H1 (cell line): ENCODE data around the gene CIC. TPM values are rescaled to one million over a fixed set of nuclear protein-coding genes. Genes with fewer than 3 reads are reported as not detected.

ENCODE experiments used
- CTCF ChIA-PET: fragments of 300-600 bp; sonication (Branson Sonifier 250); formaldehyde crosslinking; loops from one replicate; lab custom pipeline; 2021; ENCODE audit not compliant: partially characterized antibody; lab: Charles Lee
- POLR2A ChIA-PET: fragments of 300-600 bp; sonication (Branson Sonifier 250); formaldehyde crosslinking; loops from one replicate; lab custom pipeline; 2021; ENCODE audit warnings: inconsistent platforms; ENCODE audit not compliant: partially characterized antibody; lab: Charles Lee
- DNase-seq, 2 experiments: peaks; one replicate each; pipeline versions ENCODE4 v3.0.0 to v3.0.0-alpha.2; 2010 to 2022; ENCODE audit warnings: low spot score in 2 of 2, low read depth in 1 of 2, mixed read lengths in 1 of 2
- FAIRE-seq: peaks from 2 replicates; lab custom pipeline; 2011; peaks lifted over from hg19 to GRCh38; lab: Jason Lieb, UNC
- H2AFZ ChIP-seq: 2 replicates; pipeline ENCODE4 v1.8.1; 2012; ENCODE audit warnings: low read length, inconsistent platforms
- H2AK5ac ChIP-seq: 2 replicates; pipeline ENCODE4 v1.6.1; 2013; ENCODE audit warnings: low read depth, low read length
- H2BK120ac ChIP-seq: replicated peaks from 2 replicates; pipeline ENCODE3; 2013; ENCODE audit warnings: low read depth, low read length, inconsistent platforms
- H2BK12ac ChIP-seq: 2 replicates; pipeline ENCODE4 v1.6.1; 2013; ENCODE audit warnings: low read depth, low read length
- H2BK15ac ChIP-seq: 2 replicates; pipeline ENCODE4 v1.6.1; 2013; ENCODE audit warnings: low read length
- H2BK20ac ChIP-seq: 2 replicates; pipeline ENCODE4 v1.6.1; 2013; ENCODE audit warnings: low read length
- H2BK5ac ChIP-seq: 2 replicates; pipeline ENCODE4 v1.6.1; 2013; ENCODE audit warnings: low read depth, low read length
- H3K14ac ChIP-seq: 2 replicates; pipeline ENCODE4 v1.6.1; 2013; ENCODE audit warnings: inconsistent platforms; ENCODE audit not compliant: insufficient read length
- H3K18ac ChIP-seq: 2 replicates; pipeline ENCODE4 v1.6.1; 2013; ENCODE audit warnings: low read length; ENCODE audit errors: extremely low read depth
- H3K23ac ChIP-seq: 2 replicates; pipeline ENCODE4 v1.6.1; 2013; ENCODE audit warnings: inconsistent platforms; ENCODE audit not compliant: insufficient read length
- H3K23me2 ChIP-seq: 2 replicates; pipeline ENCODE4 v1.6.1; 2013; ENCODE audit warnings: low read depth, low read length
- H3K27ac ChIP-seq: 2 replicates; pipeline ENCODE4 v1.6.1; 2011; ENCODE audit warnings: low read depth, low read length, inconsistent platforms
- H3K27me3 ChIP-seq, 4 experiments: replicated peaks in 1 of 4; 1 replicate in 1 of 4; 2 replicates in 3 of 4; pipeline versions ENCODE4 v1.6.1 to v1.8.1; 2011 to 2013; ENCODE audit warnings: low read length in 3 of 4, mild to moderate bottlenecking in 3 of 4, inconsistent platforms in 2 of 4, mixed read lengths in 2 of 4, moderate library complexity in 1 of 4; ENCODE audit not compliant: control insufficient read depth in 3 of 4, insufficient read depth in 3 of 4; ENCODE audit errors: extremely low read depth in 1 of 4
- H3K36me3 ChIP-seq, 4 experiments: 2 replicates each; pipeline versions ENCODE4 v1.6.1 to v1.8.1; 2011 to 2013; ENCODE audit warnings: mild to moderate bottlenecking in 4 of 4, low read length in 3 of 4, moderate library complexity in 2 of 4, control low read depth in 1 of 4, inconsistent platforms in 1 of 4; ENCODE audit not compliant: insufficient read depth in 4 of 4, control insufficient read depth in 2 of 4
- H3K4ac ChIP-seq: replicated peaks from 2 replicates; pipeline ENCODE3; 2013; ENCODE audit warnings: low read length, low read depth, mixed read lengths, inconsistent platforms; ENCODE audit not compliant: insufficient read length
- H3K4me1 ChIP-seq, 4 experiments: replicated peaks in 1 of 4; 1 replicate in 1 of 4; 2 replicates in 3 of 4; pipeline versions ENCODE4 v1.6.1 to v1.8.1; 2011 to 2013; ENCODE audit warnings: low read length in 3 of 4, inconsistent platforms in 2 of 4, mixed read lengths in 1 of 4; ENCODE audit not compliant: insufficient read depth in 4 of 4, control insufficient read depth in 3 of 4
- H3K4me2 ChIP-seq, 2 experiments: 2 replicates each; pipeline versions ENCODE4 v1.6.1 to v1.8.1; 2011 to 2013; ENCODE audit warnings: low read depth in 2 of 2, low read length in 2 of 2, control low read depth in 1 of 2, inconsistent platforms in 1 of 2, mild to moderate bottlenecking in 1 of 2; ENCODE audit not compliant: insufficient read depth in 1 of 2
- H3K4me3 ChIP-seq, 4 experiments: fragments of 200-600, 300-600 bp in 1 of 4; sonication (generic), shearing (Covaris generic), sonication (Bioruptor Twin) in 1 of 4; 2 replicates each; pipeline versions ENCODE4 v1.5.1 to v1.8.1; 2011 to 2016; ENCODE audit warnings: low read length in 4 of 4, low read depth in 3 of 4, control low read depth in 2 of 4, inconsistent platforms in 2 of 4, mild to moderate bottlenecking in 2 of 4, mixed read lengths in 1 of 4, moderate library complexity in 1 of 4; ENCODE audit not compliant: insufficient read depth in 2 of 4; ENCODE audit errors: extremely low read depth in 1 of 4
- H3K56ac ChIP-seq: replicated peaks from 2 replicates; pipeline ENCODE3; 2013; ENCODE audit warnings: low read depth, mild to moderate bottlenecking, mixed read lengths, low read length, inconsistent platforms; ENCODE audit not compliant: insufficient read length
- H3K79me1 ChIP-seq: 2 replicates; pipeline ENCODE4 v1.6.1; 2013; ENCODE audit warnings: low read depth, low read length, control low read depth
- H3K79me2 ChIP-seq, 2 experiments: 2 replicates each; pipeline versions ENCODE4 v1.6.1 to v1.8.1; 2012 to 2013; ENCODE audit warnings: low read length in 2 of 2, mild to moderate bottlenecking in 2 of 2, inconsistent platforms in 1 of 2; ENCODE audit not compliant: insufficient read depth in 2 of 2, control insufficient read depth in 1 of 2
- H3K9ac ChIP-seq, 4 experiments: replicated peaks in 1 of 4; 1 replicate in 1 of 4; 2 replicates in 3 of 4; pipeline versions ENCODE4 v1.6.1 to v1.8.1; 2011 to 2013; ENCODE audit warnings: low read depth in 3 of 4, low read length in 3 of 4, control low read depth in 2 of 4, mild to moderate bottlenecking in 2 of 4, moderate library complexity in 2 of 4, inconsistent platforms in 1 of 4; ENCODE audit errors: extremely low read depth in 1 of 4
- H3K9me3 ChIP-seq, 2 experiments: 2 replicates each; pipeline versions ENCODE4 v1.6.1 to v1.8.1; 2012 to 2013; ENCODE audit warnings: mild to moderate bottlenecking in 2 of 2, moderate library complexity in 2 of 2, control low read depth in 1 of 2, inconsistent platforms in 1 of 2, low read depth in 1 of 2, low read length in 1 of 2, mixed read lengths in 1 of 2; ENCODE audit not compliant: insufficient read depth in 2 of 2
- H4K20me1 ChIP-seq, 2 experiments: replicated peaks in 1 of 2; 2 replicates each; pipeline versions ENCODE3 to v1.8.1; 2011 to 2013; ENCODE audit warnings: inconsistent platforms in 2 of 2, low read length in 2 of 2, mild to moderate bottlenecking in 1 of 2; ENCODE audit not compliant: insufficient read depth in 2 of 2, control insufficient read depth in 1 of 2
- H4K5ac ChIP-seq: 2 replicates; pipeline ENCODE4 v1.6.1; 2013; ENCODE audit warnings: low read length, low read depth, mixed read lengths, inconsistent platforms; ENCODE audit not compliant: insufficient read length
- H4K8ac ChIP-seq: 2 replicates; pipeline ENCODE4 v1.8.0; 2013; ENCODE audit warnings: mild to moderate bottlenecking, moderate library complexity, low read length, inconsistent platforms; ENCODE audit not compliant: insufficient read depth; ENCODE audit errors: extremely low read depth
- H4K91ac ChIP-seq: replicated peaks from 2 replicates; pipeline ENCODE3; 2013; ENCODE audit warnings: low read length, mixed read lengths, inconsistent platforms; ENCODE audit not compliant: insufficient read length
- BRCA1 ChIP-seq: IDR thresholded peaks from 2 replicates; pipeline ENCODE4 v1.6.1; 2012; ENCODE audit warnings: low read depth, low read length, improper control_type of control experiment
- CBX8 ChIP-seq: fragments of 300-800, 300-1000 bp; sonication (generic); IDR thresholded peaks from 2 replicates; pipeline ENCODE4 v1.7.1; 2016; ENCODE audit warnings: low read depth, low read length, borderline replicate concordance
- CTBP2 ChIP-seq: IDR thresholded peaks from 2 replicates; pipeline ENCODE4 v1.7.0; 2011; ENCODE audit warnings: borderline replicate concordance, mild to moderate bottlenecking, moderate library complexity, mixed read lengths, low read length; ENCODE audit not compliant: insufficient read depth, insufficient read length
- EGR1 ChIP-seq: IDR thresholded peaks from 2 replicates; pipeline ENCODE4 v1.6.1; 2011; ENCODE audit warnings: low read depth, low read length, borderline replicate concordance
- HDAC2 ChIP-seq, 2 experiments: fragments of 300-600 bp in 1 of 2; sonication (generic) in 1 of 2; IDR thresholded peaks; 2 replicates each; pipeline ENCODE4 v1.6.1; 2011 to 2012; ENCODE audit warnings: low read depth in 2 of 2, low read length in 2 of 2, mild to moderate bottlenecking in 2 of 2, moderate library complexity in 2 of 2, borderline replicate concordance in 1 of 2, inconsistent platforms in 1 of 2
- KDM4A ChIP-seq: IDR thresholded peaks from one replicate; pipeline ENCODE4 v1.7.1; 2012; ENCODE audit warnings: low read depth, mild to moderate bottlenecking, moderate library complexity, low read length, inconsistent platforms; ENCODE audit not compliant: severe bottlenecking
- SIRT6 ChIP-seq: IDR thresholded peaks from one replicate; pipeline ENCODE4 v1.7.1; 2012; ENCODE audit warnings: low read length, inconsistent platforms
- TAF1 ChIP-seq: IDR thresholded peaks from 2 replicates; pipeline ENCODE4 v1.6.1; 2011; ENCODE audit warnings: mild to moderate bottlenecking, low read depth, low read length
- TCF12 ChIP-seq: IDR thresholded peaks from 2 replicates; pipeline ENCODE4 v1.6.1; 2011; ENCODE audit warnings: low read depth, mild to moderate bottlenecking, low read length
- WGBS, 2 experiments: shearing (Covaris generic) in 1 of 2; methylation state at CpG; one replicate each; pipeline versions ENCODE4 v1.1.6 to v1.1.7; 2013 to 2015; ENCODE audit warnings: low lambda C conversion rate in 2 of 2, mixed read lengths in 2 of 2, inconsistent platforms in 1 of 2, low coverage in 1 of 2, missing lambda C conversion rate in 1 of 2; ENCODE audit not compliant: insufficient replicate concordance in 2 of 2, insufficient coverage in 1 of 2, insufficient read length in 1 of 2; ENCODE audit errors: extremely low coverage in 1 of 2, missing lambda C conversion rate in 1 of 2; 5-methylcytosine and 5-hydroxymethylcytosine counted together
- polyA plus RNA-seq, 7 experiments: library from polyadenylated mRNA; depleted of rRNA in 3 of 7; stranded (reverse) in 5 of 7; unstranded in 2 of 7; fragments of >200 nt in 5 of 7; fragments of 200-250 nt in 2 of 7; gene quantifications; 1 replicate in 5 of 7; 2 replicates in 1 of 7; 4 replicates in 1 of 7; pipeline versions ENCODE4 v1.2.1 to v1.2.3, GENCODE V29; 2011 to 2013; ENCODE audit warnings: missing spikeins in 2 of 7, mixed read lengths in 2 of 7
- total RNA-seq: library from RNA; stranded (reverse); fragmentation: NEBNext Ultra II Directional; extraction: Animal tissue kit (Norgen Biotek cat#: 25700); gene quantifications from 2 replicates; pipeline ENCODE4 v1.2.1, GENCODE V29; 2021
- TF ChIP-seq, protein P1 (sequence below): IDR thresholded peaks from 2 replicates; pipeline ENCODE4 v1.6.1; 2011; ENCODE audit warnings: low read length, improper control_type of control experiment

CIC gene
- total and polyA plus RNA-seq, 2 of the 8 experiments (the other 6 are each of a cell fraction or from before 2014, with no cell fraction given): 13.2 to 43.6 TPM

DNA sequence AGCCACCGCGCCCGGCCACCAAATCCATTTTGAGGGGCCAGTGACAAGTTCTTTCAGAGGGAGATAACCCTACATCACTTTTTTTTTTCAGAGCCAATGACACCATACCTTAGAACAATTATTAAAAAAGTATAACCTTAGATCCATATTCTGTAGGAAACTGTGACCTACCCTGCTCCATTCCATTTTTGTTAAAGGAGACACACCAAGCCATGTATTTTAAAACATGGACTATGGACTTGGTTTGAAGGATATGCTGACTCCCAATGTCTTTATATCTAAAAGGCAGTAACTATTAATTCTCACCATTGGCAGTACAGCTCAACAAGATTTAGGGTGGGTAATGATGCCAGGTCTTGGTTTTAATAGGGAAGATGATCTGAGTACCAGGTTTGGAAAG lies 27.8 kb upstream of the CIC start:
- H4K91ac ChIP-seq: no peak overlapping the region
- H3K18ac ChIP-seq: no peak overlapping the region
- H2BK20ac ChIP-seq: no peak overlapping the region
- no peak overlapping the region for H3K27ac ChIP-seq
- no peak overlapping the region for H2AFZ ChIP-seq
- TF ChIP-seq KDM4A (no peak), BRCA1 (no peak), EGR1 (no peak), CTBP2 (no peak), TCF12 (no peak), HDAC2 (IDR thresholded peaks at IDR 0.05; ENCODE audit: borderline replicate concordance in 1 of 2, low read depth in 2 of 2, low read length in 2 of 2) (no peak), SIRT6 (no peak), TAF1 (no peak), CBX8 (no peak)
- TF ChIP-seq, protein P1, sequence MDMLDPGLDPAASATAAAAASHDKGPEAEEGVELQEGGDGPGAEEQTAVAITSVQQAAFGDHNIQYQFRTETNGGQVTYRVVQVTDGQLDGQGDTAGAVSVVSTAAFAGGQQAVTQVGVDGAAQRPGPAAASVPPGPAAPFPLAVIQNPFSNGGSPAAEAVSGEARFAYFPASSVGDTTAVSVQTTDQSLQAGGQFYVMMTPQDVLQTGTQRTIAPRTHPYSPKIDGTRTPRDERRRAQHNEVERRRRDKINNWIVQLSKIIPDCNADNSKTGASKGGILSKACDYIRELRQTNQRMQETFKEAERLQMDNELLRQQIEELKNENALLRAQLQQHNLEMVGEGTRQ: no peak
- DNase-seq: no peak
- H3K36me3 ChIP-seq: peaks cover 3 to 11% (median 7%) of the 10 kb centered on the region in 4 experiments; a peak in 6 of 8 replicates
- H2BK12ac ChIP-seq: no peak overlapping the region
- H4K20me1 ChIP-seq: peaks cover 4 to 6% of the 10 kb centered on the region in 2 experiments
- 0 out of 7 replicates have a peak overlapping the region, but pooled peaks of 1 of the 4 experiments have one; percentile 89 for H3K9ac ChIP-seq
- WGBS, 2 experiments: 95% methylated on average over 3 of the region's 3 CpGs; no CpG with 5 or more reads in 1 of the 2 experiments
- no peak overlapping the region for H3K4ac ChIP-seq
- no peak overlapping the region for H3K23ac ChIP-seq
- peaks cover 0 to 7% (median 3%) of the 10 kb centered on the region in 4 experiments; a peak in 5 of 7 replicates for H3K4me1 ChIP-seq
- H4K5ac ChIP-seq: no peak overlapping the region
- peak overlapping the region; percentile 81 to 90 (median 85); a peak in 6 of 8 replicates for H3K4me3 ChIP-seq
- no peak overlapping the region for H2BK5ac ChIP-seq
- no peak overlapping the region for H4K8ac ChIP-seq
- H2BK15ac ChIP-seq: no peak overlapping the region
- FAIRE-seq: no peak
- H3K27me3 ChIP-seq: no peaks in the 10 kb centered on the region; a peak in 1 of 7 replicates
- POLR2A ChIA-PET: interaction anchor here (1.0 to 5.0 kb wide), 5 partner anchors 9 to 38 kb away, joined by 3 to 23 read pairs (median 4); partner anchors contain the start of gene DEDD2
- no peaks in the 10 kb centered on the region for H3K9me3 ChIP-seq
- H3K23me2 ChIP-seq: peaks cover 7% of the 10 kb centered on the region
- peaks cover 5% of the 10 kb centered on the region; the same call in 1 of the 2 replicates for H3K79me1 ChIP-seq
- H3K4me2 ChIP-seq: peak overlapping the region; percentile 66 to 77
- H2AK5ac ChIP-seq: no peak overlapping the region
- H2BK120ac ChIP-seq: no peak overlapping the region
- no peak overlapping the region for H3K56ac ChIP-seq
- no peak overlapping the region for H3K14ac ChIP-seq
- peaks cover 0 to 16% of the 10 kb centered on the region in 2 experiments; a peak in 2 of 4 replicates for H3K79me2 ChIP-seq
- CTCF ChIA-PET: interaction anchor here (1.0 to 11.8 kb wide), 8 partner anchors 11 to 133 kb away, joined by 3 to 155 read pairs (median 4); partner anchors contain the start of gene ZNF526
